Astrocyte (in vitro differentiated cells and primary cell): ENCODE results near the gene RNGTT. TPM values are rescaled to one million over a fixed set of nuclear protein-coding genes. Genes with fewer than 3 reads are reported as not detected.
A peak's percentile ranks its signal among the peaks of the same experiment; 100 is the strongest.

ENCODE experiments used
- DNase-seq: peaks from one replicate; pipeline ENCODE4 v3.0.0-alpha.2; 2010; ENCODE audit warnings: low read depth
- FAIRE-seq: peaks from 2 replicates; lab custom pipeline; 2011; peaks lifted over from hg19 to GRCh38; lab: Jason Lieb, UNC
- H2AFZ ChIP-seq: 2 replicates; pipeline ENCODE4 v1.6.0; 2012; ENCODE audit warnings: low read depth, low read length, inconsistent platforms
- H3K27ac ChIP-seq: 2 replicates; pipeline ENCODE4 v1.5.1; 2011; ENCODE audit warnings: low read depth, low read length, inconsistent platforms
- H3K27me3 ChIP-seq: 2 replicates; pipeline ENCODE4 v1.6.0; 2011; ENCODE audit warnings: low read length, inconsistent platforms; ENCODE audit not compliant: insufficient read depth
- H3K36me3 ChIP-seq: 2 replicates; pipeline ENCODE4 v1.5.1; 2011; ENCODE audit warnings: low read length, inconsistent platforms; ENCODE audit not compliant: insufficient read depth
- H3K4me1 ChIP-seq: 2 replicates; pipeline ENCODE4 v1.5.1; 2011; ENCODE audit warnings: low read length, inconsistent platforms; ENCODE audit not compliant: insufficient read depth
- H3K4me2 ChIP-seq: 2 replicates; pipeline ENCODE4 v1.6.0; 2012; ENCODE audit warnings: low read length, inconsistent platforms
- H3K4me3 ChIP-seq: 2 replicates; pipeline ENCODE4 v1.5.1; 2011; ENCODE audit warnings: low read depth, mild to moderate bottlenecking, low read length, inconsistent platforms; ENCODE audit not compliant: insufficient read depth
- H3K79me2 ChIP-seq: 2 replicates; pipeline ENCODE4 v1.6.0; 2012; ENCODE audit warnings: mild to moderate bottlenecking, low read length, inconsistent platforms; ENCODE audit not compliant: insufficient read depth
- H3K9ac ChIP-seq: 2 replicates; pipeline ENCODE4 v1.6.0; 2012; ENCODE audit warnings: mild to moderate bottlenecking, low read length, inconsistent platforms
- H3K9me3 ChIP-seq: 2 replicates; pipeline ENCODE4 v1.5.1; 2012; ENCODE audit warnings: low read depth, mild to moderate bottlenecking, low read length, inconsistent platforms; ENCODE audit not compliant: insufficient read depth
- H4K20me1 ChIP-seq: 2 replicates; pipeline ENCODE4 v1.6.0; 2012; ENCODE audit warnings: low read length, inconsistent platforms; ENCODE audit not compliant: insufficient read depth
- H3K27ac Mint-ChIP-seq: one replicate; pipeline ENCODE4 v1.8.0; 2021; ENCODE audit warnings: mild to moderate bottlenecking, mixed read lengths; ENCODE audit not compliant: unreplicated experiment
- H3K27me3 Mint-ChIP-seq: one replicate; pipeline ENCODE4 v1.8.0; 2021; ENCODE audit warnings: low read depth, mixed read lengths; ENCODE audit not compliant: unreplicated experiment
- H3K36me3 Mint-ChIP-seq: one replicate; pipeline ENCODE4 v1.8.0; 2021; ENCODE audit warnings: low read depth, mixed read lengths; ENCODE audit not compliant: unreplicated experiment
- H3K4me1 Mint-ChIP-seq: one replicate; pipeline ENCODE4 v1.8.0; 2021; ENCODE audit warnings: low read depth, mixed read lengths; ENCODE audit not compliant: unreplicated experiment
- H3K4me3 Mint-ChIP-seq: one replicate; pipeline ENCODE4 v1.8.0; 2021; ENCODE audit warnings: mild to moderate bottlenecking, moderate library complexity, mixed read lengths; ENCODE audit not compliant: unreplicated experiment
- H3K9me3 Mint-ChIP-seq: one replicate; pipeline ENCODE4 v1.8.0; 2021; ENCODE audit warnings: mild to moderate bottlenecking, mixed read lengths; ENCODE audit not compliant: unreplicated experiment
- EZH2 ChIP-seq: IDR thresholded peaks from 2 replicates; pipeline ENCODE4 v1.6.1; 2012; ENCODE audit warnings: mild to moderate bottlenecking, low read length, inconsistent platforms; ENCODE audit not compliant: insufficient read depth
- total RNA-seq: library from RNA; stranded (reverse); gene quantifications from 2 replicates; pipeline ENCODE4 v1.2.1, GENCODE V29; 2021
- TF ChIP-seq, protein P1 (sequence below): IDR thresholded peaks from 2 replicates; pipeline ENCODE4 v1.5.1; 2011; ENCODE audit warnings: low read depth, mild to moderate bottlenecking, inconsistent platforms, low read length, moderate library complexity; ENCODE audit not compliant: insufficient read depth

Gene RNGTT
- total RNA-seq, 1 donor from 2014 or later: 16.0 TPM

GRCh38 chr6:88895911-88896310, 67.5 kb downstream of the RNGTT start:
- no peaks in the 10 kb centered on the region for H3K36me3 Mint-ChIP-seq
- Histone ChIP-seq H3K9ac (no peak overlapping the region), H3K4me2 (no peak overlapping the region), H4K20me1 (no peaks in the 10 kb centered on the region), H3K4me3 (no peak overlapping the region), H3K9me3 (no peaks in the 10 kb centered on the region), H3K27ac (no peak overlapping the region), H2AFZ (no peak overlapping the region), H3K27me3 (no peaks in the 10 kb centered on the region), H3K79me2 (no peaks in the 10 kb centered on the region), H3K4me1 (no peaks in the 10 kb centered on the region), H3K36me3 (no peaks in the 10 kb centered on the region)
- no peak overlapping the region for H3K27ac Mint-ChIP-seq
- no peaks in the 10 kb centered on the region for H3K27me3 Mint-ChIP-seq
- no peak for FAIRE-seq
- no peak overlapping the region for H3K4me3 Mint-ChIP-seq
- TF ChIP-seq EZH2: no peak
- TF ChIP-seq, protein P1, sequence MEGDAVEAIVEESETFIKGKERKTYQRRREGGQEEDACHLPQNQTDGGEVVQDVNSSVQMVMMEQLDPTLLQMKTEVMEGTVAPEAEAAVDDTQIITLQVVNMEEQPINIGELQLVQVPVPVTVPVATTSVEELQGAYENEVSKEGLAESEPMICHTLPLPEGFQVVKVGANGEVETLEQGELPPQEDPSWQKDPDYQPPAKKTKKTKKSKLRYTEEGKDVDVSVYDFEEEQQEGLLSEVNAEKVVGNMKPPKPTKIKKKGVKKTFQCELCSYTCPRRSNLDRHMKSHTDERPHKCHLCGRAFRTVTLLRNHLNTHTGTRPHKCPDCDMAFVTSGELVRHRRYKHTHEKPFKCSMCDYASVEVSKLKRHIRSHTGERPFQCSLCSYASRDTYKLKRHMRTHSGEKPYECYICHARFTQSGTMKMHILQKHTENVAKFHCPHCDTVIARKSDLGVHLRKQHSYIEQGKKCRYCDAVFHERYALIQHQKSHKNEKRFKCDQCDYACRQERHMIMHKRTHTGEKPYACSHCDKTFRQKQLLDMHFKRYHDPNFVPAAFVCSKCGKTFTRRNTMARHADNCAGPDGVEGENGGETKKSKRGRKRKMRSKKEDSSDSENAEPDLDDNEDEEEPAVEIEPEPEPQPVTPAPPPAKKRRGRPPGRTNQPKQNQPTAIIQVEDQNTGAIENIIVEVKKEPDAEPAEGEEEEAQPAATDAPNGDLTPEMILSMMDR: no peak
- H3K4me1 Mint-ChIP-seq: peaks cover 9% of the 10 kb centered on the region
- DNase-seq: no peak
- no peaks in the 10 kb centered on the region for H3K9me3 Mint-ChIP-seq

GRCh38 chr6:88890860-88891845, 72.3 kb downstream of the RNGTT start:
- Mint-ChIP-seq H3K27ac (peak overlapping the region; percentile 55), H3K36me3 (peaks cover under 1% of the 10 kb centered on the region), H3K9me3 (no peaks in the 10 kb centered on the region), H3K27me3 (no peaks in the 10 kb centered on the region), H3K4me1 (peaks cover 11% of the 10 kb centered on the region), H3K4me3 (no peak overlapping the region)
- H3K36me3 ChIP-seq: no peaks in the 10 kb centered on the region
- H3K4me3 ChIP-seq: no peak overlapping the region
- no peaks in the 10 kb centered on the region for H4K20me1 ChIP-seq
- H3K27me3 ChIP-seq: no peaks in the 10 kb centered on the region
- no peaks in the 10 kb centered on the region for H3K9me3 ChIP-seq
- FAIRE-seq (no peak), DNase-seq (peak; percentile 39)
- no peak for TF ChIP-seq EZH2
- TF ChIP-seq, protein P1: no peak
- no peak overlapping the region for H3K4me2 ChIP-seq
- H2AFZ ChIP-seq: no peak overlapping the region
- H3K79me2 ChIP-seq: no peaks in the 10 kb centered on the region
- H3K9ac ChIP-seq: no peak overlapping the region
- no peaks in the 10 kb centered on the region for H3K4me1 ChIP-seq
- H3K27ac ChIP-seq: peak overlapping the region; percentile 9

GRCh38 chr6:88890394-88890793, 73.0 kb downstream of the RNGTT start:
- Mint-ChIP-seq H3K9me3 (peaks cover 2% of the 10 kb centered on the region), H3K4me1 (peaks cover 11% of the 10 kb centered on the region), H3K36me3 (peaks cover 7% of the 10 kb centered on the region), H3K27me3 (no peaks in the 10 kb centered on the region), H3K27ac (no peak overlapping the region), H3K4me3 (no peak overlapping the region)
- Histone ChIP-seq H3K27ac (no peak overlapping the region), H3K36me3 (no peaks in the 10 kb centered on the region), H3K4me3 (no peak overlapping the region), H3K4me2 (no peak overlapping the region), H3K9ac (no peak overlapping the region), H3K27me3 (no peaks in the 10 kb centered on the region), H3K9me3 (no peaks in the 10 kb centered on the region), H4K20me1 (no peaks in the 10 kb centered on the region), H3K79me2 (no peaks in the 10 kb centered on the region), H3K4me1 (no peaks in the 10 kb centered on the region), H2AFZ (no peak overlapping the region)
- FAIRE-seq (no peak), DNase-seq (no peak)
- TF ChIP-seq EZH2: no peak
- TF ChIP-seq, protein P1: no peak
